RWPE1 (cell line): ENCODE data around the gene MYOT.

Experiments used
- CTCF ChIA-PET: fragments of 350-600 bp; sonication (Branson Sonifier 250); formaldehyde crosslinking; extraction: SDS; loops from one replicate; lab custom pipeline; 2021; lab: Yijun Ruan, JAX
- POLR2A ChIA-PET: fragments of 400-600 bp; formaldehyde crosslinking; extraction: SDS; loops from one replicate; lab custom pipeline; 2020; ENCODE audit warnings: antibody characterized with exemption; ENCODE audit not compliant: low non-redundant PET; lab: Yijun Ruan, JAX
- DNase-seq: peaks from one replicate; pipeline ENCODE4 v3.0.0; 2012; ENCODE audit warnings: low spot score
- H3K27ac ChIP-seq: fragments of 450-650 bp; 2 replicates; pipeline ENCODE4 v1.5.1; 2017
- CTCF ChIP-seq: fragments of 450-650 bp; conservative IDR thresholded peaks from 2 replicates; pipeline ENCODE4 v1.5.1; 2017; ENCODE audit warnings: low read depth, mild to moderate bottlenecking

The MYOT gene

GRCh38 chr5:137834498-137835049 is 33.1 kb upstream of the MYOT start:
- TF ChIP-seq CTCF = no peak
- no peak overlapping the region for H3K27ac ChIP-seq
- DNase-seq = peak; percentile 30
- CTCF ChIA-PET = no interaction called here
- POLR2A ChIA-PET = no interaction called here

GRCh38 chr5:137836298-137836697 is 31.4 kb upstream of the MYOT start:
- ChIA-PET POLR2A (no interaction called here), CTCF (interaction anchor here (1.5 kb wide), 1 partner anchor 57 kb away, joined by 7 read pairs; no protein-coding TSS in a partner anchor)
- no peak for TF ChIP-seq CTCF

GRCh38 chr5:137836997-137837396 is 30.7 kb upstream of the MYOT start:
- CTCF ChIA-PET = interaction anchor here (0.6 to 1.5 kb wide), 2 partner anchors 58 to 131 kb away, joined by 4 to 7 read pairs; no protein-coding TSS in a partner anchor
- no peak overlapping the region for H3K27ac ChIP-seq
- no peak for TF ChIP-seq CTCF
- POLR2A ChIA-PET = no interaction called here
- DNase-seq = no peak

More at GRCh38 chr5:137836298-137836697, 31.4 kb upstream of the MYOT start:
- no peak overlapping the region for H3K27ac ChIP-seq
- no peak for DNase-seq

GRCh38 chr5:137837491-137838394 is 29.9 kb upstream of the MYOT start:
- ChIA-PET POLR2A (no interaction called here), CTCF (interaction anchor here (0.6 to 1.5 kb wide), 2 partner anchors 59 to 515 kb away, joined by 3 to 7 read pairs; no protein-coding TSS in a partner anchor)

GRCh38 chr5:137838976-137839375 is 28.7 kb upstream of the MYOT start:
- no peak overlapping the region for H3K27ac ChIP-seq
- ChIA-PET POLR2A (interaction anchor here (0.5 kb wide), 1 partner anchor 626 kb away, joined by 3 read pairs; no protein-coding TSS in a partner anchor), CTCF (no interaction called here)
- no peak for TF ChIP-seq CTCF
- DNase-seq = no peak

More at GRCh38 chr5:137837491-137838394, 29.9 kb upstream of the MYOT start:
- no peak overlapping the region for H3K27ac ChIP-seq
- DNase-seq = no peak
- TF ChIP-seq CTCF = no peak

- ChIA-PET CTCF (interaction anchor here (0.6 kb wide), 1 partner anchor 182 kb away, joined by 4 read pairs; no protein-coding TSS in a partner anchor), POLR2A (no interaction called here)
- DNase-seq = no peak
Measured at GRCh38 chr5:137842296-137842695, 25.4 kb upstream of the MYOT start.

More at GRCh38 chr5:137842296-137842695, 25.4 kb upstream of the MYOT start:
- no peak for TF ChIP-seq CTCF
- H3K27ac ChIP-seq = no peak overlapping the region
